GM23338 (cell line): ENCODE results near the gene PAM. TPM values are rescaled to one million over a fixed set of nuclear protein-coding genes. Genes with fewer than 3 reads are reported as not detected.

ENCODE experiments used
- ATAC-seq: fragments of 200-7000 bp; cut with Tn5 transposase; 3 replicates; pipeline ENCODE4 v1.9.1; 2020
- DNase-seq: peaks from one replicate; pipeline ENCODE4 v3.0.0-alpha.2; 2015; ENCODE audit warnings: low spot score
- H2AFZ ChIP-seq: fragments of 200-600 bp; sonication (generic); 2 replicates; pipeline ENCODE4 v1.8.0; 2016; ENCODE audit warnings: antibody characterized with exemption, mild to moderate bottlenecking, moderate library complexity
- H3F3A ChIP-seq: fragments of 200-600 bp; sonication (generic); replicated peaks from 2 replicates; pipeline ENCODE4 v1.8.0; 2017; ENCODE audit warnings: antibody characterized with exemption, mixed run types, low read depth
- H3K27ac ChIP-seq: fragments of 200-600 bp; sonication (generic); 2 replicates; pipeline ENCODE4 v1.6.1; 2016; ENCODE audit warnings: low read depth
- H3K27me3 ChIP-seq: fragments of 200-600 bp; sonication (generic); 2 replicates; pipeline ENCODE4 v1.8.0; 2016; ENCODE audit warnings: mild to moderate bottlenecking, mixed run types, moderate library complexity; ENCODE audit not compliant: insufficient read depth
- H3K36me3 ChIP-seq: fragments of 200-600 bp; sonication (generic); 2 replicates; pipeline ENCODE4 v1.8.0; 2016; ENCODE audit warnings: mild to moderate bottlenecking; ENCODE audit not compliant: insufficient read depth
- H3K4me1 ChIP-seq: fragments of 200-600 bp; sonication (generic); 2 replicates; pipeline ENCODE4 v1.8.0; 2016; ENCODE audit warnings: mild to moderate bottlenecking, moderate library complexity; ENCODE audit not compliant: insufficient read depth
- H3K4me2 ChIP-seq: fragments of 200-600 bp; sonication (generic); 2 replicates; pipeline ENCODE4 v1.7.1; 2017; ENCODE audit warnings: mixed run types
- H3K4me3 ChIP-seq: fragments of 200-600 bp; sonication (generic); 2 replicates; pipeline ENCODE4 v1.6.1; 2016; ENCODE audit warnings: mixed run types
- H3K79me2 ChIP-seq: fragments of 200-600 bp; sonication (generic); replicated peaks from 2 replicates; pipeline ENCODE4 v1.8.0; 2017; ENCODE audit warnings: mild to moderate bottlenecking; ENCODE audit not compliant: insufficient read depth
- H3K9me2 ChIP-seq: fragments of 200-600 bp; sonication (generic); 2 replicates; pipeline ENCODE4 v1.8.0; 2017; ENCODE audit not compliant: insufficient read depth
- H4K20me1 ChIP-seq: fragments of 200-600 bp; sonication (generic); replicated peaks from 2 replicates; pipeline ENCODE4 v1.8.0; 2017; ENCODE audit warnings: mild to moderate bottlenecking; ENCODE audit not compliant: insufficient read depth
- H3K27ac Mint-ChIP-seq: 2 replicates; pipeline ENCODE4 v1.8.0; 2020; ENCODE audit warnings: inconsistent platforms, mild to moderate bottlenecking, moderate library complexity, mixed read lengths
- H3K27me3 Mint-ChIP-seq: 3 replicates; pipeline ENCODE4 v1.8.0; 2022; ENCODE audit warnings: low read depth, mild to moderate bottlenecking, moderate library complexity, mixed read lengths, inconsistent platforms; ENCODE audit not compliant: insufficient read depth, poor library complexity
- H3K36me3 Mint-ChIP-seq: 3 replicates; pipeline ENCODE4 v1.8.0; 2021; ENCODE audit warnings: low read depth, mild to moderate bottlenecking, inconsistent platforms, moderate library complexity, mixed read lengths
- H3K4me1 Mint-ChIP-seq: 3 replicates; pipeline ENCODE4 v1.8.0; 2020; ENCODE audit warnings: mild to moderate bottlenecking, inconsistent platforms, mixed read lengths
- H3K4me3 Mint-ChIP-seq: 3 replicates; pipeline ENCODE4 v1.8.0; 2021; ENCODE audit warnings: moderate library complexity, mild to moderate bottlenecking, inconsistent platforms, mixed read lengths
- H3K9me3 Mint-ChIP-seq: 3 replicates; pipeline ENCODE4 v1.8.0; 2020; ENCODE audit warnings: moderate library complexity, mild to moderate bottlenecking, inconsistent platforms, mixed read lengths
- EZH2 ChIP-seq: fragments of 200-600 bp; sonication (generic); IDR thresholded peaks from one replicate; pipeline ENCODE4 v1.8.0; 2017; ENCODE audit warnings: antibody characterized with exemption, mild to moderate bottlenecking, low read depth; ENCODE audit not compliant: unreplicated experiment
- ZNF331 ChIP-seq: fragments of 250-450 bp; sonication (Bioruptor Pico); IDR thresholded peaks from 2 replicates; pipeline ENCODE4 v1.5.0; 2020; ENCODE audit warnings: low read depth, mild to moderate bottlenecking, moderate library complexity
- polyA plus RNA-seq: library from polyadenylated mRNA; unstranded; fragments of >200 nt; fragmentation: Nextera tagmentation; extraction: Ambion mirVana; gene quantifications from 2 replicates; pipeline ENCODE4 v1.2.1, GENCODE V29; 2016
- total RNA-seq: library from RNA; depleted of rRNA; stranded (reverse); fragments of >200 nt; shearing (Covaris generic); gene quantifications from 2 replicates; pipeline ENCODE4 v1.2.3, GENCODE V29; 2014
- TF ChIP-seq, protein P1 (sequence below): fragments of 250-450 bp; sonication (Bioruptor Pico); IDR thresholded peaks from 2 replicates; pipeline ENCODE4 v1.5.0; 2020; ENCODE audit warnings: mild to moderate bottlenecking, moderate library complexity
- TF ChIP-seq, protein P2 (sequence below): IDR thresholded peaks from 2 replicates; pipeline ENCODE4 v1.6.1; 2016; ENCODE audit warnings: antibody characterized with exemption
- TF ChIP-seq, protein P3 (sequence below): IDR thresholded peaks from one replicate; pipeline ENCODE4 v1.6.1; 2018; ENCODE audit warnings: antibody characterized with exemption; ENCODE audit not compliant: unreplicated experiment

The PAM gene
- total and polyA plus RNA-seq, 2 experiments from 2014 or later, result 33.9 to 79.4 TPM

DNA sequence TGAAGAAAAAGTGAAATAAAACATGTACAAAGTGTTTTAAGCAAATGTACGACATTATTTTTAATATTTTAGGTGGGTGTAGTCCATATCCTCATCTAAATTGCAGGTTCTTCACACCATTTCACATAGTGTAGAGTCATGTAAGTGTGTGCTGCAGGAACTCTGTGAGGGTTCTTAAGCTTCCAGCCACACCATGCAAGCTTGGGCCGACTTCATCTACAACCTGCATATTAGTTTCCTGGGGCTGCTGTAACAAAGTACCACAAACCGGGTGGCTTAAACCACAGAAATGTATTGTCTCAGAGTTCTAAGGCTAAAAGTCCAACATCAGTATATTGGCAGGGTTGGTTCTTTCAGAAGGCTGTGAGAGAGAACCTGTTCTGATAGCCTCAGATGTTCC, 10.2 kb downstream of the PAM start (continued):
- TF ChIP-seq, protein P1, sequence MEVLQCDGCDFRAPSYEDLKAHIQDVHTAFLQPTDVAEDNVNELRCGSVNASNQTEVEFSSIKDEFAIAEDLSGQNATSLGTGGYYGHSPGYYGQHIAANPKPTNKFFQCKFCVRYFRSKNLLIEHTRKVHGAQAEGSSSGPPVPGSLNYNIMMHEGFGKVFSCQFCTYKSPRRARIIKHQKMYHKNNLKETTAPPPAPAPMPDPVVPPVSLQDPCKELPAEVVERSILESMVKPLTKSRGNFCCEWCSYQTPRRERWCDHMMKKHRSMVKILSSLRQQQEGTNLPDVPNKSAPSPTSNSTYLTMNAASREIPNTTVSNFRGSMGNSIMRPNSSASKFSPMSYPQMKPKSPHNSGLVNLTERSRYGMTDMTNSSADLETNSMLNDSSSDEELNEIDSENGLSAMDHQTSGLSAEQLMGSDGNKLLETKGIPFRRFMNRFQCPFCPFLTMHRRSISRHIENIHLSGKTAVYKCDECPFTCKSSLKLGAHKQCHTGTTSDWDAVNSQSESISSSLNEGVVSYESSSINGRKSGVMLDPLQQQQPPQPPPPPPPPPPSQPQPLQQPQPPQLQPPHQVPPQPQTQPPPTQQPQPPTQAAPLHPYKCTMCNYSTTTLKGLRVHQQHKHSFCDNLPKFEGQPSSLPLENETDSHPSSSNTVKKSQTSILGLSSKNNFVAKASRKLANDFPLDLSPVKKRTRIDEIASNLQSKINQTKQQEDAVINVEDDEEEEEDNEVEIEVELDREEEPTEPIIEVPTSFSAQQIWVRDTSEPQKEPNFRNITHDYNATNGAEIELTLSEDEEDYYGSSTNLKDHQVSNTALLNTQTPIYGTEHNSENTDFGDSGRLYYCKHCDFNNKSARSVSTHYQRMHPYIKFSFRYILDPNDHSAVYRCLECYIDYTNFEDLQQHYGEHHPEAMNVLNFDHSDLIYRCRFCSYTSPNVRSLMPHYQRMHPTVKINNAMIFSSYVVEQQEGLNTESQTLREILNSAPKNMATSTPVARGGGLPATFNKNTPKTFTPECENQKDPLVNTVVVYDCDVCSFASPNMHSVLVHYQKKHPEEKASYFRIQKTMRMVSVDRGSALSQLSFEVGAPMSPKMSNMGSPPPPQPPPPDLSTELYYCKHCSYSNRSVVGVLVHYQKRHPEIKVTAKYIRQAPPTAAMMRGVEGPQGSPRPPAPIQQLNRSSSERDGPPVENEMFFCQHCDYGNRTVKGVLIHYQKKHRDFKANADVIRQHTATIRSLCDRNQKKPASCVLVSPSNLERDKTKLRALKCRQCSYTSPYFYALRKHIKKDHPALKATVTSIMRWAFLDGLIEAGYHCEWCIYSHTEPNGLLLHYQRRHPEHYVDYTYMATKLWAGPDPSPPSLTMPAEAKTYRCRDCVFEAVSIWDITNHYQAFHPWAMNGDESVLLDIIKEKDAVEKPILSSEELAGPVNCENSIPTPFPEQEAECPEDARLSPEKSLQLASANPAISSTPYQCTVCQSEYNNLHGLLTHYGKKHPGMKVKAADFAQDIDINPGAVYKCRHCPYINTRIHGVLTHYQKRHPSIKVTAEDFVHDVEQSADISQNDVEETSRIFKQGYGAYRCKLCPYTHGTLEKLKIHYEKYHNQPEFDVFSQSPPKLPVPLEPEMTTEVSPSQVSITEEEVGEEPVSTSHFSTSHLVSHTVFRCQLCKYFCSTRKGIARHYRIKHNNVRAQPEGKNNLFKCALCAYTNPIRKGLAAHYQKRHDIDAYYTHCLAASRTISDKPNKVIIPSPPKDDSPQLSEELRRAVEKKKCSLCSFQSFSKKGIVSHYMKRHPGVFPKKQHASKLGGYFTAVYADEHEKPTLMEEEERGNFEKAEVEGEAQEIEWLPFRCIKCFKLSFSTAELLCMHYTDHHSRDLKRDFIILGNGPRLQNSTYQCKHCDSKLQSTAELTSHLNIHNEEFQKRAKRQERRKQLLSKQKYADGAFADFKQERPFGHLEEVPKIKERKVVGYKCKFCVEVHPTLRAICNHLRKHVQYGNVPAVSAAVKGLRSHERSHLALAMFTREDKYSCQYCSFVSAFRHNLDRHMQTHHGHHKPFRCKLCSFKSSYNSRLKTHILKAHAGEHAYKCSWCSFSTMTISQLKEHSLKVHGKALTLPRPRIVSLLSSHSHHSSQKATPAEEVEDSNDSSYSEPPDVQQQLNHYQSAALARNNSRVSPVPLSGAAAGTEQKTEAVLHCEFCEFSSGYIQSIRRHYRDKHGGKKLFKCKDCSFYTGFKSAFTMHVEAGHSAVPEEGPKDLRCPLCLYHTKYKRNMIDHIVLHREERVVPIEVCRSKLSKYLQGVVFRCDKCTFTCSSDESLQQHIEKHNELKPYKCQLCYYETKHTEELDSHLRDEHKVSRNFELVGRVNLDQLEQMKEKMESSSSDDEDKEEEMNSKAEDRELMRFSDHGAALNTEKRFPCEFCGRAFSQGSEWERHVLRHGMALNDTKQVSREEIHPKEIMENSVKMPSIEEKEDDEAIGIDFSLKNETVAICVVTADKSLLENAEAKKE (CRISPR knock-in tag), result no peak

DNA sequence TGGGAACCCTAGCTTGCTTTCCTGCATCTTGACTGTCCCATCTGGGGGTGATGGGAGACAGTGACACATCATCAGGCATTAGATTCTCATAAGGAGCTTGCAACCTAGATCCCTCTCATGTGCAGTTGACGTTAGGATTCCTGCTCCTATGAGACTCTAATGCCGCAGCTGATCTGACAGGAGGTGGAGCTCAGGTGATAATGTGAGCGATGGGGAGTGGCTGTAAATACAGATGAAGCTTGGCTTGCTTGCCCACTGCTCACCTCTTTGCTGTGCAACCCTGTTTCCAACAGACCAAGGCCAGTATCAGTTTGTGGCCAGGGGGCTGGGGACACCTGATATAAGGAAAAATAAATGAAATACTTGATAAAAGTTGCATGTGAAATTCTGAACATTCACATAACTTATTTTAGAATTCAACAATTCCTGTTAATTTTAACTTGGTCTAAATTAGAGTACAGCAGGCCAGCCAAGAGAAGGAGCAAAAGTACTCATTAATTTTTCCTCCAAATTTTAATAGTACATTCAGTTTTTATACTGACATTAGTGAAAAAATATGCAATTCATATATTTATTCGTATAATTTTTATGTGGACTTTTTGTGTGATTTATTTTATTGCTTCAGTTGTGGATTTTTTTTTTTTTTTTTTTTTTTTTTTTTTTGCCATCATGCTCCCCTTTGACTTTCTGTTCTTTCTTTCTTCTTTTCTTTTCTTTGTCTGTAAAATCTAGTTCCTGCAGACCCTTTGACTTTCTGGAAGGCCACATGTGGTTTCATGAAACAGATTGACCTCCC, 11.4 kb downstream of the PAM start:
- H3K36me3 Mint-ChIP-seq, result no peaks in the 10 kb centered on the region
- TF ChIP-seq EZH2 (no peak), ZNF331 (no peak)
- TF ChIP-seq, protein P2, sequence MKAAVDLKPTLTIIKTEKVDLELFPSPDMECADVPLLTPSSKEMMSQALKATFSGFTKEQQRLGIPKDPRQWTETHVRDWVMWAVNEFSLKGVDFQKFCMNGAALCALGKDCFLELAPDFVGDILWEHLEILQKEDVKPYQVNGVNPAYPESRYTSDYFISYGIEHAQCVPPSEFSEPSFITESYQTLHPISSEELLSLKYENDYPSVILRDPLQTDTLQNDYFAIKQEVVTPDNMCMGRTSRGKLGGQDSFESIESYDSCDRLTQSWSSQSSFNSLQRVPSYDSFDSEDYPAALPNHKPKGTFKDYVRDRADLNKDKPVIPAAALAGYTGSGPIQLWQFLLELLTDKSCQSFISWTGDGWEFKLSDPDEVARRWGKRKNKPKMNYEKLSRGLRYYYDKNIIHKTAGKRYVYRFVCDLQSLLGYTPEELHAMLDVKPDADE, result no peak
- TF ChIP-seq, protein P3, sequence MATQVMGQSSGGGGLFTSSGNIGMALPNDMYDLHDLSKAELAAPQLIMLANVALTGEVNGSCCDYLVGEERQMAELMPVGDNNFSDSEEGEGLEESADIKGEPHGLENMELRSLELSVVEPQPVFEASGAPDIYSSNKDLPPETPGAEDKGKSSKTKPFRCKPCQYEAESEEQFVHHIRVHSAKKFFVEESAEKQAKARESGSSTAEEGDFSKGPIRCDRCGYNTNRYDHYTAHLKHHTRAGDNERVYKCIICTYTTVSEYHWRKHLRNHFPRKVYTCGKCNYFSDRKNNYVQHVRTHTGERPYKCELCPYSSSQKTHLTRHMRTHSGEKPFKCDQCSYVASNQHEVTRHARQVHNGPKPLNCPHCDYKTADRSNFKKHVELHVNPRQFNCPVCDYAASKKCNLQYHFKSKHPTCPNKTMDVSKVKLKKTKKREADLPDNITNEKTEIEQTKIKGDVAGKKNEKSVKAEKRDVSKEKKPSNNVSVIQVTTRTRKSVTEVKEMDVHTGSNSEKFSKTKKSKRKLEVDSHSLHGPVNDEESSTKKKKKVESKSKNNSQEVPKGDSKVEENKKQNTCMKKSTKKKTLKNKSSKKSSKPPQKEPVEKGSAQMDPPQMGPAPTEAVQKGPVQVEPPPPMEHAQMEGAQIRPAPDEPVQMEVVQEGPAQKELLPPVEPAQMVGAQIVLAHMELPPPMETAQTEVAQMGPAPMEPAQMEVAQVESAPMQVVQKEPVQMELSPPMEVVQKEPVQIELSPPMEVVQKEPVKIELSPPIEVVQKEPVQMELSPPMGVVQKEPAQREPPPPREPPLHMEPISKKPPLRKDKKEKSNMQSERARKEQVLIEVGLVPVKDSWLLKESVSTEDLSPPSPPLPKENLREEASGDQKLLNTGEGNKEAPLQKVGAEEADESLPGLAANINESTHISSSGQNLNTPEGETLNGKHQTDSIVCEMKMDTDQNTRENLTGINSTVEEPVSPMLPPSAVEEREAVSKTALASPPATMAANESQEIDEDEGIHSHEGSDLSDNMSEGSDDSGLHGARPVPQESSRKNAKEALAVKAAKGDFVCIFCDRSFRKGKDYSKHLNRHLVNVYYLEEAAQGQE, result no peak
- no peak overlapping the region for H3K4me2 ChIP-seq
- H4K20me1 ChIP-seq, result no peaks in the 10 kb centered on the region; the same call in 1 of the 2 replicates
- peaks cover 40% of the 10 kb centered on the region for H3K4me1 ChIP-seq
- no peak overlapping the region for H3K27ac Mint-ChIP-seq
- H3K4me3 ChIP-seq, result no peak overlapping the region
- H3K9me3 Mint-ChIP-seq, result no peaks in the 10 kb centered on the region
- no peaks in the 10 kb centered on the region for H3K27me3 ChIP-seq
- H3K79me2 ChIP-seq, result peaks cover 73% of the 10 kb centered on the region
- H3K4me3 Mint-ChIP-seq, result no peak overlapping the region
- no peak overlapping the region for H2AFZ ChIP-seq
- no peak overlapping the region for H3K27ac ChIP-seq
- DNase-seq, result no peak
- H3K4me1 Mint-ChIP-seq, result peaks cover 39% of the 10 kb centered on the region
- no peaks in the 10 kb centered on the region for H3K36me3 ChIP-seq
- no peaks in the 10 kb centered on the region for H3K27me3 Mint-ChIP-seq
- no peaks in the 10 kb centered on the region for H3K9me2 ChIP-seq
- no peak for ATAC-seq
- H3F3A ChIP-seq, result no peaks in the 10 kb centered on the region
